Posterior cingulate gyrus (tissue), 11 donors: ENCODE data around the gene TGM6.

Experiments
- DNase-seq, 10 donors: peaks; one replicate each; pipeline versions ENCODE4 v3.0.0 to v3.0.0-alpha.2; 2020 to 2021; ENCODE audit warnings: mixed read lengths in 3 of 10
- intact Hi-C: fragments of 100-400 bp; cut with DNase I; formaldehyde crosslinking; loops from one replicate; pipeline ENCODE4 v1.15.1; 2023

The TGM6 gene

GRCh38 chr20:2363187-2363586 lies 17.5 kb upstream of the TGM6 start:
- DNase-seq: no peak
- intact Hi-C loops: no loop called here

GRCh38 chr20:2363587-2363986 lies 17.1 kb upstream of the TGM6 start:
- DNase-seq: no peak
- intact Hi-C loops: no loop called here

GRCh38 chr20:2364044-2364443 lies 16.7 kb upstream of the TGM6 start:
- intact Hi-C loops: no loop called here
- no peak for DNase-seq

GRCh38 chr20:2365091-2365490 lies 15.6 kb upstream of the TGM6 start:
- intact Hi-C loops: no loop called here
- no peak for DNase-seq

- intact Hi-C loops: no loop called here
- no peak for DNase-seq
Observed at GRCh38 chr20:2365666-2366065, 15.0 kb upstream of the TGM6 start.

- DNase-seq: no peak
- intact Hi-C loops: no loop called here
Observed at GRCh38 chr20:2368621-2369020, 12.1 kb upstream of the TGM6 start.

GRCh38 chr20:2373098-2373497 lies 7.6 kb upstream of the TGM6 start:
- no peak for DNase-seq

GRCh38 chr20:2374346-2375125 lies 6.2 kb upstream of the TGM6 start:
- DNase-seq: no peak
- intact Hi-C loops: no loop called here

More at GRCh38 chr20:2373098-2373497, 7.6 kb upstream of the TGM6 start:
- intact Hi-C loops: no loop called here

- DNase-seq: no peak
- intact Hi-C loops: no loop called here
Observed at GRCh38 chr20:2378893-2379292, 1.8 kb upstream of the TGM6 start.

GRCh38 chr20:2379511-2380229 lies 1.0 kb upstream of the TGM6 start:
- intact Hi-C loops: no loop called here
- no peak for DNase-seq

- DNase-seq: no peak
- intact Hi-C loops: no loop called here
Observed at GRCh38 chr20:2381303-2381702, 602 bp downstream of the TGM6 start.

- no peak for DNase-seq
- intact Hi-C loops: no loop called here
Observed at GRCh38 chr20:2382833-2383232, 2.1 kb downstream of the TGM6 start.

GRCh38 chr20:2385026-2385425 lies 4.3 kb downstream of the TGM6 start:
- DNase-seq: no peak
- intact Hi-C loops: no loop called here

- intact Hi-C loops: no loop called here
- DNase-seq: peak in 1 of 10 donors; percentile 8
Observed at GRCh38 chr20:2385496-2385895, 4.8 kb downstream of the TGM6 start.

GRCh38 chr20:2386516-2387179 lies 5.9 kb downstream of the TGM6 start:
- intact Hi-C loops: no loop called here
- DNase-seq: no peak

GRCh38 chr20:2387180-2387577 lies 6.5 kb downstream of the TGM6 start:
- DNase-seq: no peak
- intact Hi-C loops: no loop called here

GRCh38 chr20:2387580-2387979 lies 6.9 kb downstream of the TGM6 start:
- peak in 1 of 10 donors; percentile 21 for DNase-seq
- intact Hi-C loops: no loop called here

- DNase-seq: no peak
- intact Hi-C loops: no loop called here
Observed at GRCh38 chr20:2390951-2391675, 10.4 kb downstream of the TGM6 start.

- DNase-seq: no peak
- intact Hi-C loops: no loop called here
Observed at GRCh38 chr20:2394411-2395055, 13.8 kb downstream of the TGM6 start.

GRCh38 chr20:2395136-2395535 lies 14.4 kb downstream of the TGM6 start:
- intact Hi-C loops: no loop called here
- DNase-seq: no peak
